GM13977 (cell line): ENCODE data around the gene KCNK2.

Experiments used
- DNase-seq: peaks from one replicate; pipeline ENCODE4 v3.0.0; 2012; ENCODE audit warnings: low spot score
- in situ Hi-C: fragments of 300-500 bp; cut with MboI; formaldehyde crosslinking; loops from one replicate; pipeline ENCODE4 v1.12.0; 2022; ENCODE audit warnings: low sequenced_read_pairs, low pct_unique_long_range_greater_than_20kb, mixed read lengths, inconsistent platforms; ENCODE audit not compliant: unreplicated experiment
- TF ChIP-seq, protein P1 (sequence below): IDR thresholded peaks from 2 replicates; pipeline ENCODE4 v1.5.1; 2012; ENCODE audit warnings: mild to moderate bottlenecking, control low read depth; ENCODE audit not compliant: insufficient read depth; ENCODE audit errors: extremely low read depth, missing control alignments

KCNK2 gene

DNA sequence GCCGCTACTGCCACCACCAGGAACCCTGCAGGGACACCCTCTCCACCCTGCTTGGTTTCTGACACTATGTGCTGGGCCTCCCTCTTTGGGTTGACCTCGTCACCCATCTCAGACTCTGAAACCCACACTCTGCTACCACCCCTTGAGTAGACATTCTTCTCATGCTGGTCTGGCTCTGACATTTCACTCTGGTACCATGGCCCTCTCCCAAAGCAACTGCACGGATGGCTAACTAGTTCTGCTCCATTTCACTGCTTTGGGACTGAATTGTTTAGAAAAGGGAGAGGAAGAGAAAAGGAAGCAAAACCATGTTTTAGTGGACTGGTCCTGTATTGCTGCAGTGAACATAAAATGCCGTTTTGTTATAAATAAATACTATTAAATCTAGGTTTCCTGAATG, 137.8 kb downstream of the KCNK2 start:
- DNase-seq, result no peak
- in situ Hi-C loops, result no loop called here

DNA sequence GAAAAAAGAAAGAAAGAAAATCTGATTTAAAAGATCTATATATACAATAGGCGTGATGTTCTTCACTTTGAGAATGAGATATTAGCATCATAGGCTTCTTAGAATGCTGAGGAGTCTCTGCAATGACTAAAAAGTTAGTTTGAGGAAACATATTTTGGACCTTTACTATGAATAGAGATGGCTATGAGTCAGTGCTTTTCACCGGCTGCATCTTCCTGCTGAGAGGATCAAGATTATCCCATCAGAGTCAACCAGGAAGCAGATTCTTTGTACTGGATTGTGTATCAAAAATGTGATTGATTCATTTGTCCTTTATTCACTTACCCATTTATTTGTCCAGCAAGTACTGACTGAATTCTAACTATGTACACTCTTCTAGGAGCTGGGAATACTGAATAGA, 144.2 kb downstream of the KCNK2 start:
- in situ Hi-C loops, result no loop called here
- TF ChIP-seq, protein P1, sequence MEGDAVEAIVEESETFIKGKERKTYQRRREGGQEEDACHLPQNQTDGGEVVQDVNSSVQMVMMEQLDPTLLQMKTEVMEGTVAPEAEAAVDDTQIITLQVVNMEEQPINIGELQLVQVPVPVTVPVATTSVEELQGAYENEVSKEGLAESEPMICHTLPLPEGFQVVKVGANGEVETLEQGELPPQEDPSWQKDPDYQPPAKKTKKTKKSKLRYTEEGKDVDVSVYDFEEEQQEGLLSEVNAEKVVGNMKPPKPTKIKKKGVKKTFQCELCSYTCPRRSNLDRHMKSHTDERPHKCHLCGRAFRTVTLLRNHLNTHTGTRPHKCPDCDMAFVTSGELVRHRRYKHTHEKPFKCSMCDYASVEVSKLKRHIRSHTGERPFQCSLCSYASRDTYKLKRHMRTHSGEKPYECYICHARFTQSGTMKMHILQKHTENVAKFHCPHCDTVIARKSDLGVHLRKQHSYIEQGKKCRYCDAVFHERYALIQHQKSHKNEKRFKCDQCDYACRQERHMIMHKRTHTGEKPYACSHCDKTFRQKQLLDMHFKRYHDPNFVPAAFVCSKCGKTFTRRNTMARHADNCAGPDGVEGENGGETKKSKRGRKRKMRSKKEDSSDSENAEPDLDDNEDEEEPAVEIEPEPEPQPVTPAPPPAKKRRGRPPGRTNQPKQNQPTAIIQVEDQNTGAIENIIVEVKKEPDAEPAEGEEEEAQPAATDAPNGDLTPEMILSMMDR, result no peak
- DNase-seq, result no peak

More for the DNA sequence above, 137.8 kb downstream of the KCNK2 start:
- TF ChIP-seq, protein P1, result no peak

DNA sequence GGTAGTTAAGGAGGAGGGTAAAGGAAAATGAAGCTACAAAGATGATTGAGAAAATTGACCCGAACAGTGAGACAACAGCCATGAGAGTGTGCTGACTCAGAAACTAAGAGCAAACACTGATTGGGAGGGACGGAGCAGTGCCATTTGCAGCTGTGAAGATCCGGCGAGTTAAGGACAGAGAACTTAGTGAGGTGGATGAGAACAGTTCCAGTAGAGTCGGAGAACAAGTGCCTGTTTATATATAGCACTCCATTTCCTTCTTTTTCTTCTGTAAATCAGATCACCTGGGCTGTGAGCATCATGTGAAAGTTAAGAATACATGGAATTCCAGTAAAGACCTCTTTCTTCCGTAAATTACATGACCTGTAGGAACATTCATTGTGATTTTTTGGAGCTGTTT, 145.7 kb downstream of the KCNK2 start:
- in situ Hi-C loops, result no loop called here
- no peak for DNase-seq
- TF ChIP-seq, protein P1, result no peak

DNA sequence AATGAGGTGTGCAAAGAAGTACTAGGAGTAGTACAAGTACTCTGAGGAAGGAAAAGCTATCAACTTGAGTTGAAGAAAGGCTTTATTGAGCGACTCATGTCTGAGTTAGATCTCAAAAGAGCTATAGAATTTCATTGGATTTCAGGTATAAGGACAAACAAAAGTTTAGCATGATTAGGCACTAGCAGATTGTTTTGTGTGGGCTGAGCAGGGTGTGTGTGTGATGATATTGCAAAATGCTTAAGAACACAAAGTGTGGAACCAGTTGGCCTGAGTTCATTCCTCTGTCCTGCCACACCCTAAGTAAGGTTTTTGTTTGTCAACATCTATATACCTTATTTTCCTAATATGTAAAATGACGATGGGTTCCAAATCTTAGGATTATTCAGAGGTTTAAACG, 158.9 kb downstream of the KCNK2 start:
- TF ChIP-seq, protein P1, result no peak
- in situ Hi-C loops, result no loop called here
- no peak for DNase-seq

DNA sequence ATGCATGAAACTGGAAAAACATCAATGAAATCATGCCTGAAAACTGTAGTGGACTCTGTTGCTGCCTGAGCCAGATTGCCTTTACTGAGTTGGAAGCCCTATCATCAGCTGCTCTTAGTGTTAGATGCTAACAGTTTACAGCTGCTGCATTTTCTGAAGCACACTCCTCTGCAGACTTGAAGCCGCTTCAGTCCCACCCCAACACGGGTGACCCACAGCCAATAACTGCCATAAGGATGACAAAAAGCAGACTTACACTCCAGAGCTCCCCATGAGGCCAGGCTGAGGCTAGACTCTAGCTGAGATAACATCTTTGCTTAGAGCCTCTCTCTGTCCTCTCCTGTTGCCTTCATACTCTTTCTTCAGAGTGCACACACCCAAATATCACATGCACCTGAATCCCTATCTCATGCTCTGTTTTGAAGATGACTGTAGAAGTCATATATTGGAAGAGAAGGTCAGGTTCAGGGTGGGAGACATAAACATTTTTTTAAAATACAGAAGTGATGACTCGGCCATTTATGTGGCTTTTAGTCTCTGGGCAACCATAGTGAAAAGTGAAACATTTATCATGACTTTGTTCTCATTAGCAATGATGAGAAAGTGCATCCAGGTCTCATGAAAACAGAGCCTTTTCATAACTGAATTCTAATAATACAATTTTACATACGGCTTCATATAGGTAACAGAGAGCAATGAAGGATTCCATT, 161.0 kb downstream of the KCNK2 start:
- no peak for DNase-seq
- TF ChIP-seq, protein P1, result no peak
- in situ Hi-C loops, result no loop called here

DNA sequence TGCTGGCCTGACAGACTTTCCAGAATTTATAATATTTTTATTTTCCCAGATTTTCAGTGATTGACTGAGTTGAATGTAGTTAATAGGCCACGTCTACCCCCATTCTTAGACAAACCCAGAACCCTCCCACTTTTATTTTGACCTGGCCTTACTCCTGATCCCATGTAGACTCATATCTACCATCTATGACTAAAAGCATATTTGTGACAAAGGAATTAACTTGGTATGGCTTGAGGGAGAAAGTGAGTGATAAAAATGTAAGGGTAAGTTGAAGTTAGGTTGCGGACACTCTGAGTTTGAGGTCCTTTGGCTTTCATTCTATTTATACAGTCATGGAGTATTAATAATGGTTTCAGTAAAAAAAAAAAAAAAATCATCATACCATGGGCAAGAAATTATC, 168.4 kb downstream of the KCNK2 start:
- TF ChIP-seq, protein P1, result no peak
- in situ Hi-C loops, result no loop called here
- DNase-seq, result no peak
